Bronchial epithelial cell (primary cell): ENCODE results near the gene DHRS11. TPM values are rescaled to one million over a fixed set of nuclear protein-coding genes. Genes with fewer than 3 reads are reported as not detected.

ENCODE experiments used
- DNase-seq: peaks from one replicate; pipeline ENCODE4 v3.0.0-alpha.2; 2010; ENCODE audit warnings: low read depth
- FAIRE-seq: peaks from 2 replicates; lab custom pipeline; 2011; peaks lifted over from hg19 to GRCh38; lab: Jason Lieb, UNC
- H3K27me3 ChIP-seq: 2 replicates; pipeline ENCODE4 v1.5.1; 2011; ENCODE audit warnings: low read length; ENCODE audit not compliant: control insufficient read depth, insufficient read depth
- H3K36me3 ChIP-seq: 2 replicates; pipeline ENCODE4 v1.5.1; 2011; ENCODE audit warnings: low read length; ENCODE audit not compliant: control insufficient read depth, insufficient read depth
- H3K4me3 ChIP-seq: 2 replicates; pipeline ENCODE4 v1.5.1; 2011; ENCODE audit warnings: mild to moderate bottlenecking, low read depth, low read length, control low read depth
- CTCF ChIP-seq: IDR thresholded peaks from 2 replicates; pipeline ENCODE4 v1.5.1; 2011; ENCODE audit warnings: mild to moderate bottlenecking, moderate library complexity, low read length, control low read depth, inconsistent platforms; ENCODE audit not compliant: insufficient read depth, severe bottlenecking
- total RNA-seq: library from RNA; depleted of rRNA; stranded (reverse); fragments of >200 nt; gene quantifications from 2 replicates; pipeline ENCODE4 v1.2.1, GENCODE V29; 2014

The DHRS11 gene
- total RNA-seq, 1 donor from 2014 or later = 7.9 TPM

- TF ChIP-seq CTCF = no peak
- DNase-seq = peak; percentile 84
- Histone ChIP-seq H3K36me3 (peaks cover 2% of the 10 kb centered on the region), H3K27me3 (no peaks in the 10 kb centered on the region), H3K4me3 (peak overlapping the region; percentile 99)
- no peak for FAIRE-seq
Observed at GRCh38 chr17:36545465-36546417, 45.9 kb upstream of the DHRS11 start.

DNA sequence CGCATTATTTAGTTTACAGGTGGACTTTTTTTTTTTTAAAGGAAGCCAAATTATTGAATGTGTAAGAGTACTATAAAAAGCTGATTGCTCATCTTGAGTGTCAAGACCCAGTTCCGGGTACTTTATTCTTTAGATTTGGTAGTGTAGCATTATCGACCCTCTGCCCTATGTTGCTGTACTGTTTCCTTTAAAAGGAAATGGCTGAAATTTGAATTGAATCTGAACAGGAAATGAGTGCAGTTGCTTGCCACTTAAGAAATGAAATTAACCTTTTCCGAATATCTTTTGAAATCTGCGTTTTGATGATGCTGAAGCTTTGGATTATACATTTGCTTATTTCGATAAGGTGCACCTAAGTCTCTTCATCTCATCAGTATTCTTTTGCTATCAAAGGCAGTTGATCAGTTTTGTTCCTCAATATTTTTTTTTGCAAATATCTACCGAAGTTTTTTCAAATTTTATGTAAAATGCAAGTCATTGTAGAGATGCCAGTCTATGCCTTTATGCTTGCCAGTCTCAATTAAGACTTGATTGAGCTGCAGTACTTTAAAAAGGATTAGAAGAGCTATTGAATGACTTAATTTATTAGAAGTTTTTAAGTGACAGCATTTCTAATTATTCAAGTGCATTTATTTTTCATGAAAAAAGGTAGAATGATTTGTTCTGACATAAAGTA lies 45.1 kb upstream of the DHRS11 start:
- FAIRE-seq (no peak), DNase-seq (peak; percentile 16)
- no peaks in the 10 kb centered on the region for H3K27me3 ChIP-seq
- peak overlapping the region; percentile 99 for H3K4me3 ChIP-seq
- peaks cover 2% of the 10 kb centered on the region for H3K36me3 ChIP-seq
- TF ChIP-seq CTCF = no peak

DNA sequence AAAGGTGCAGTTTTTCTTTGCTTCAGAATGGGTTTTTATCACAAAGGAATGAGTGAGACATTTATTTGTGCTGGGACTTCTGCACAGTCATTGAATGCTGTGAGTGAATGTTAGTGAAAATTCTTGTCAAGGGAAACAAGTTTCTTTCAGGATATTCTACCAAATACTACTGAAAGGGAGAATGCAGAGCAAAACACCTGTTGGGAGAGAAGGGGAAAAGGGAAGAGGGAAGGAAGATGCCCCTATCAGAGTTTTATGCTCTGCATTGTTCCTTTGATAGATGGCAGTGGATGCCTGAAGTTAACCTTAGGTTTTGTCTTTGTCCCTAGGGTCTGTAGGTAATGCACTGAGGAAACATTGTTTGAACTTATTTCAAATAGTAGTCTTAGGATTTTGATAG lies 43.9 kb upstream of the DHRS11 start:
- Histone ChIP-seq H3K4me3 (no peak overlapping the region), H3K27me3 (no peaks in the 10 kb centered on the region), H3K36me3 (peaks cover 2% of the 10 kb centered on the region)
- DNase-seq (no peak), FAIRE-seq (no peak)
- no peak for TF ChIP-seq CTCF

DNA sequence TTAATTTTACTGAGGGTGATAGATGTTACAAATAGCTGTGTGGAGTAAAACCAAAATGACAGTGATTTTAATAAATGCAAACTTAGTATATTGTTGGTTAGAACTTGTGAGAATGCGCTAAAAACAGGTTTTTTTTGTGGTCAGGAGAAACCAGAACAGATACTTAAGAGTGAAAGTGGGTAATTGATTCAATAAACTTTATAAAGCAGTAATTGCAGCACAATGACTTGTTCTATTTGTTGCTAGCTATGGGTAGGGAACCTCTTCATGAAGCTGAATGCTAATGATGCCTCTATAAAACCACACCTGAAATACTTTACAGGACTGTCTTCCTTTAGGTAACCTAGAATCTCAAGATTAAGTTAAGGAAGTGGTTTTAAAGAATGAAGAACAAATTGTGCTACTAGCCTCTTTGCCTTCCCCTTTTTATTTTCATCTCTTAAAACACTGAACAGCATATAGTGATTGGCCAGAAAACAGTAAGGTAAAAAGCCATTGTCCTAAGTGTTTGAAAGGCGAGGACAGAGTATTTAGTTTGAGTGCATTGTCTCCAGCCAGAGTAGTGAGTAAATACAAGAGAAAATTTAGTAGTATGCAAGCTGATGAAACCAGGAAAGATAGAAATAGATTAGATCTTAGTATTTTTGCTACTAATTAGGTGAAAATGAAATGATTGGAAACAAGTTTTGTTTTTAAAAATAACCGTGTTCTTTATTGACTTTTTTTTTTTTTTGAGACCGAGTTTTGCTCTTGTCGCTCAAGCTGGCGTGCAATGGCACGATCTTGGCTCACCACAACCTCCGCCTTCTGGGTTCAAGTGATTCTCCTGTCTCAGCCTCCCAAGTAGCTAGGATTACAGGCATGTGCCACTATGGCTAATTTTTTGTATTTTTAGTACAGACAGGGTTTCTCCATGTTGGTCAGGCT lies 40.9 kb upstream of the DHRS11 start:
- no peak for FAIRE-seq
- no peak for TF ChIP-seq CTCF
- no peak for DNase-seq
- peaks cover 4% of the 10 kb centered on the region for H3K36me3 ChIP-seq
- no peaks in the 10 kb centered on the region for H3K27me3 ChIP-seq
- no peak overlapping the region for H3K4me3 ChIP-seq

GRCh38 chr17:36553459-36553858 lies 38.2 kb upstream of the DHRS11 start:
- FAIRE-seq (no peak), DNase-seq (no peak)
- Histone ChIP-seq H3K36me3 (peaks cover 14% of the 10 kb centered on the region), H3K27me3 (no peaks in the 10 kb centered on the region), H3K4me3 (no peak overlapping the region)
- no peak for TF ChIP-seq CTCF
